Astrocyte of the cerebellum (primary cell): ENCODE results near the gene PRRC1.
"Not testable (repeated sequence)": the region's sequence is repeated elsewhere in the genome, so short reads cannot be mapped to it uniquely, and the experiment has no call there.

Experiments used
- DNase-seq: peaks from one replicate; pipeline ENCODE4 v3.0.0-alpha.2; 2011; ENCODE audit warnings: low read depth
- H3K4me3 ChIP-seq: 2 replicates; pipeline ENCODE4 v1.5.1; 2011; ENCODE audit warnings: mild to moderate bottlenecking, low read depth, low read length, moderate library complexity
- CTCF ChIP-seq: IDR thresholded peaks from 2 replicates; pipeline ENCODE4 v1.5.1; 2012; ENCODE audit warnings: low read length, low read depth, moderate library complexity, mild to moderate bottlenecking; ENCODE audit errors: missing control alignments
- in situ Hi-C: cut with HindIII; loops from 2 replicates; pipeline ENCODE4 v1.10.0; 2017; ENCODE audit warnings: low sequenced_read_pairs

PRRC1 gene

GRCh38 chr5:127565586-127566270 lies 48.3 kb downstream of the PRRC1 start:
- in situ Hi-C loops, result no loop called here
- H3K4me3 ChIP-seq, result no peak overlapping the region
- TF ChIP-seq CTCF, result no peak
- no peak for DNase-seq

- no peak for DNase-seq
- in situ Hi-C loops, result no loop called here
- H3K4me3 ChIP-seq, result no peak overlapping the region
These were observed 49.8 kb downstream of the PRRC1 start for GRCh38 chr5:127567026-127567768.

GRCh38 chr5:127568166-127568565 lies 50.7 kb downstream of the PRRC1 start:
- no peak for TF ChIP-seq CTCF
- H3K4me3 ChIP-seq, result no peak overlapping the region
- in situ Hi-C loops, result no loop called here
- DNase-seq, result no peak

More at GRCh38 chr5:127567026-127567768, 49.8 kb downstream of the PRRC1 start:
- no peak for TF ChIP-seq CTCF

GRCh38 chr5:127569471-127569870 lies 52.0 kb downstream of the PRRC1 start:
- in situ Hi-C loops, DNase-seq, H3K4me3 ChIP-seq: not testable (repeated sequence)

GRCh38 chr5:127571314-127572131 lies 54.1 kb downstream of the PRRC1 start:
- DNase-seq, result no peak
- no peak overlapping the region for H3K4me3 ChIP-seq
- in situ Hi-C loops, result no loop called here
- TF ChIP-seq CTCF, result no peak

GRCh38 chr5:127572930-127573329 lies 55.5 kb downstream of the PRRC1 start:
- no peak overlapping the region for H3K4me3 ChIP-seq
- no peak for DNase-seq
- in situ Hi-C loops, result no loop called here
- TF ChIP-seq CTCF, result peak; percentile 7
